BE2C (cell line): ENCODE results near the gene SCUBE3.

Experiments
- DNase-seq: peaks from one replicate; pipeline ENCODE4 v3.0.0-alpha.2; 2020
- H3K27me3 ChIP-seq: fragments of 250-450 bp; sonication (Bioruptor Pico); 2 replicates; pipeline ENCODE4 v1.5.1; 2020; ENCODE audit warnings: mild to moderate bottlenecking
- H3K36me3 ChIP-seq: fragments of 250-450 bp; sonication (Bioruptor Pico); 2 replicates; pipeline ENCODE4 v1.5.1; 2020; ENCODE audit warnings: mild to moderate bottlenecking
- H3K4me1 ChIP-seq: fragments of 250-450 bp; sonication (Bioruptor Pico); 2 replicates; pipeline ENCODE4 v1.5.1; 2020
- H3K4me3 ChIP-seq: 2 replicates; pipeline ENCODE4 v1.5.1; 2011; ENCODE audit warnings: low read depth, low read length
- H3K9me3 ChIP-seq: fragments of 250-450 bp; sonication (Bioruptor Pico); 2 replicates; pipeline ENCODE4 v1.5.1; 2020
- TF ChIP-seq, protein P1 (sequence below): IDR thresholded peaks from 2 replicates; pipeline ENCODE4 v1.5.1; 2012; ENCODE audit warnings: mild to moderate bottlenecking, low read depth, low read length

SCUBE3 gene

DNA sequence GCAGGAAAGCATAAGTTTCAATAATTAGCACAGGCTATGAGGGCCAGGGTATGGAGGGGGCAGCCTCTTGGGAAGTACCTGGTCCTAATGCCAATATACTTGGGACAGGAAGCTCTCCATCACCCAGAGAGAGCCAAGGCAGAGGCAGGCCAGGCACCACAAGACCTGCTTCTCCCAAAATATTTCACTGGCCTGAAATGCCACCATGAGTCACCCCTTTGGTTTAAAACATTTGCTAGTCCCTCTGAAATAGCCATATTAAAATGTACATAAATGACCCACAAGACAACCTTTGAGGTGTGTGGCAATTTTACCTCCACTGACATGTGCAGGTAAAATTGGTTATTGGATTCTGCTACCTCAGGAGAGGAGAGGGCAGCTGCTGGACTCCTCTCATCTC lies 23.4 kb upstream of the SCUBE3 start:
- H3K4me3 ChIP-seq, result no peak overlapping the region
- no peaks in the 10 kb centered on the region for H3K9me3 ChIP-seq
- TF ChIP-seq, protein P1, sequence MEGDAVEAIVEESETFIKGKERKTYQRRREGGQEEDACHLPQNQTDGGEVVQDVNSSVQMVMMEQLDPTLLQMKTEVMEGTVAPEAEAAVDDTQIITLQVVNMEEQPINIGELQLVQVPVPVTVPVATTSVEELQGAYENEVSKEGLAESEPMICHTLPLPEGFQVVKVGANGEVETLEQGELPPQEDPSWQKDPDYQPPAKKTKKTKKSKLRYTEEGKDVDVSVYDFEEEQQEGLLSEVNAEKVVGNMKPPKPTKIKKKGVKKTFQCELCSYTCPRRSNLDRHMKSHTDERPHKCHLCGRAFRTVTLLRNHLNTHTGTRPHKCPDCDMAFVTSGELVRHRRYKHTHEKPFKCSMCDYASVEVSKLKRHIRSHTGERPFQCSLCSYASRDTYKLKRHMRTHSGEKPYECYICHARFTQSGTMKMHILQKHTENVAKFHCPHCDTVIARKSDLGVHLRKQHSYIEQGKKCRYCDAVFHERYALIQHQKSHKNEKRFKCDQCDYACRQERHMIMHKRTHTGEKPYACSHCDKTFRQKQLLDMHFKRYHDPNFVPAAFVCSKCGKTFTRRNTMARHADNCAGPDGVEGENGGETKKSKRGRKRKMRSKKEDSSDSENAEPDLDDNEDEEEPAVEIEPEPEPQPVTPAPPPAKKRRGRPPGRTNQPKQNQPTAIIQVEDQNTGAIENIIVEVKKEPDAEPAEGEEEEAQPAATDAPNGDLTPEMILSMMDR, result no peak
- no peaks in the 10 kb centered on the region for H3K4me1 ChIP-seq
- no peak for DNase-seq
- peaks cover 11% of the 10 kb centered on the region for H3K27me3 ChIP-seq
- no peaks in the 10 kb centered on the region for H3K36me3 ChIP-seq

DNA sequence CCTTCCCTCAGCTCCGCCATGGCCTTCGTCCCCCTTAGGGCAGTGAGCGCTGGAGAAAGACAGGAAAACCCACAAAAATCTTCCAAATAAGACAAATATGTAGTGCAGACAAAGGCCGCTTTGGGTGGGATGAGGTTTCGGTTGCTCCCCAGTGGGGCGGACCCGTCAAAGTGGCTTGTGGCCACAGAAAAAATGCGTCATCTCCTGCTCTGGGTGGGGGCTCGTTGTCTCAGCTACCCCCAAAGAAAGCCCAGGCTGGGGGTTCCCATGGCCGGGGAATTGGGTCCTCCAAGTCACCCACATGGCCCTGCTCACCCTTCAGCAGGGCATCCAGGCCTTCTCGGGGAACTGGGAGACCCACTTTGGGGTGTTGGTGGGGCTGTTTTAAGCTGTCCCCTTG lies 21.9 kb upstream of the SCUBE3 start:
- peaks cover 19% of the 10 kb centered on the region for H3K27me3 ChIP-seq
- TF ChIP-seq, protein P1, result no peak
- H3K9me3 ChIP-seq, result no peaks in the 10 kb centered on the region
- DNase-seq, result no peak
- no peak overlapping the region for H3K4me3 ChIP-seq
- H3K4me1 ChIP-seq, result no peaks in the 10 kb centered on the region
- no peaks in the 10 kb centered on the region for H3K36me3 ChIP-seq

DNA sequence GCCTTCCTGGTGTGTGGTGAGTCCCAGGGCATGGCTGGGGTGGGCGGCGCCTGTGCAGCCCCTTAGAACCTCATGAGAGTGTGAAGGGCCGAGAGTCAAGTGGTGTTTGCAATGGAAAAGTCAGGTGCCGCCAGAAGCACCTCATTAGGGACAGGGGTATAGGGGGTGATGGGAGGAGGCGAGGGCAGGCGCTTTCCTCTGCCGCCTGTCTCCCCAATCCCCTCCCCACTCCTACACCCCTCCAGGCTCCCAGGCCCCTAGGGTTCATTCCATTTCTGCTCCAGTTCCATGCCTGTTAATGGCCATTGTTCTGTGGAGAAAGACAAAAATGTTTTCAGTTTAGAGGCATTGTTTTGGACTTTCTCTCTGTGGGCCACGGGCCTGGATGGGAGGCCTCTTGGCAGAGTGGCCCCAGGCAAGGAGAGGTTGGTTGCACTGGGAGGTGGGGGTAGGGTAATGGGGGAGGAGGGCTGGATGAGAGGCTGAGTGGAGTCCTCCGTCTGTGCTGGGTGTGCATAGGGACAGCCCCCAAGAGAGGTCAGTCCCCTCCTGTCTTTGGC lies 21.4 kb upstream of the SCUBE3 start:
- DNase-seq, result no peak
- Histone ChIP-seq H3K4me1 (no peaks in the 10 kb centered on the region), H3K4me3 (no peak overlapping the region), H3K9me3 (no peaks in the 10 kb centered on the region), H3K36me3 (no peaks in the 10 kb centered on the region), H3K27me3 (peaks cover 22% of the 10 kb centered on the region)
- TF ChIP-seq, protein P1, result no peak

DNA sequence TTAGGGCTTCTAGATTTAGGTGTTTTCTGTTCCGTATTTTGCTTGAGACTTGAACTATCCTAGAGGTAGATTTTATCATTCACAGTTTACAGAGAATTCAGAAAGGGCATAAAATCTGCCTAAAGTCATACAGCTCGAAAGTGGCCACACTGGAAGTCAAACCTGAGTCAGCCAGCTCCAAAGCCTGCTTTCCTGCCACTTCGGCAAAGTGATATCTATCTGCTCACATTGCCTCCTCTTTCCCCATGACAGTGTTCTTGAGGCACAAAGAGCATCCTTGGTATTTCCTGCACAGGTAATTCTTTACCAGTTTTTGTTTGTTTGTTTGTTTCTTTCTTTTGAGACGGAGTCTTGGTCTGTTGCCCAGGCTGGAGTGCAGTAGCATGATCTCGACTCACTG lies 19.4 kb upstream of the SCUBE3 start:
- H3K27me3 ChIP-seq, result peaks cover 22% of the 10 kb centered on the region
- TF ChIP-seq, protein P1, result no peak
- H3K36me3 ChIP-seq, result no peaks in the 10 kb centered on the region
- H3K4me3 ChIP-seq, result no peak overlapping the region
- no peak for DNase-seq
- H3K9me3 ChIP-seq, result no peaks in the 10 kb centered on the region
- H3K4me1 ChIP-seq, result no peaks in the 10 kb centered on the region

DNA sequence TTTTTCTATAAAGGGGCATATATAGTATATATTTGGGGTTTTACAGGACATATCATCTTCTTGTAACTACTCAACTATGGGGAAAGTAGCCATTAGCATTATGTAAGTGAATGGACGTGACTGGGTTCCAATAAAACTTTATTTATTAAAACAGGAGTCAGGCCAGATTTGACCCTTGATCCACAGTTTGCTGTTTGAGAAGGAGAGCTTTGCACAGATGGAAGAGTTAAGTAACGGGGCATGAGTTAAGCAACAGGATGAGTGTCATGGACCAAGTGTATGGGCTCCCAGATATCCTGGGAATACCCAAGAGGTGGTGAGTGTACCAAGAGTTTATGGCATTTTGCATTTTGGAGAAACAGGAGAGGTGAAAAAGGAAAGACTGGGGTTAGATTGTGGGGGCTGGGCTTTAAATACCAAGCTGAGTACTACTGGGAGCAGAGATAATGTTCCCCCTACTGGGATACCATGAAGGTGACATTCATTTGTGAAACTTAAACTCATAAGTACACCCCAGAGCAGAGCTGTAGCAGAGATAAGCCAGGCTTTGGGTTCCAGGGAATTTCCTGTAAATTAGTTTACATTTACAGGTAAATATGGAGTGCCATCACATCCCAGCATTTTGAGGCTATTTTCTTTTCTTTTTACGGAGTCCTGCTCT lies 18.5 kb upstream of the SCUBE3 start:
- H3K4me3 ChIP-seq, result no peak overlapping the region
- no peak for DNase-seq
- H3K27me3 ChIP-seq, result peaks cover 22% of the 10 kb centered on the region
- no peaks in the 10 kb centered on the region for H3K36me3 ChIP-seq
- TF ChIP-seq, protein P1, result no peak
- no peaks in the 10 kb centered on the region for H3K4me1 ChIP-seq
- no peaks in the 10 kb centered on the region for H3K9me3 ChIP-seq

DNA sequence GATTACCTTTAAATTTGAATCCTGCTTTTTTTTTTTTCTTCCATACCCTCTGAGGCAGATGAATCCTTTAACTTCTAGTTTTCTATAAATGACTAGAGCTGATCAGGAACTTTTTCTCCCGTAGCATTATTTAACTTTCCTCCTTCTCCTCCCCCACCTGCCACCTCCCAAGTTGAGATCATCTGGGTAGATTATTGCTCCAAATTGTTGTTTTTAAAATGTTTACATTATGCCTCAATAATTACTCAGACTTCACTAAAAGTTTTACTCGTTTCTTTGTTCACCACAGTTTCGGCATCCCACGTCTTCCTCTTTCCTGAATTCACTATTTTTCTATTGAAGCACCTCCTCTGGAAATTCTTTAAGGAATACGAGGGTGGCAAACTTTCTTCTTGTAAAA lies 16.6 kb upstream of the SCUBE3 start:
- H3K9me3 ChIP-seq, result no peaks in the 10 kb centered on the region
- TF ChIP-seq, protein P1, result no peak
- no peak for DNase-seq
- H3K4me3 ChIP-seq, result no peak overlapping the region
- H3K4me1 ChIP-seq, result no peaks in the 10 kb centered on the region
- H3K36me3 ChIP-seq, result no peaks in the 10 kb centered on the region
- H3K27me3 ChIP-seq, result peaks cover 22% of the 10 kb centered on the region
